ENCODE data around the gene PCNT. TPM values are rescaled to one million over a fixed set of nuclear protein-coding genes. Genes with fewer than 3 reads are reported as not detected.

Gene PCNT
- total and polyA plus RNA-seq, 10 of the 15 experiments (the other 5 are each of a cell fraction or from before 2014, with no cell fraction given): 2.9 to 39.6 (median 20.5) TPM

GRCh38 chr21:46416551-46416950 lies 92.6 kb downstream of the PCNT start:
- H3K27me3 ChIP-seq (replicated peaks in 1 of 2; ENCODE audit: control insufficient read depth in 2 of 2, insufficient read depth in 2 of 2, low read length in 1 of 2): no peaks in the 10 kb centered on the region
- H3K9ac ChIP-seq (ENCODE audit: control insufficient read depth, insufficient read depth, low read length): no peak overlapping the region
- BruUV-seq (replicated peaks): no TSS peak
- TF ChIP-seq, protein P1, sequence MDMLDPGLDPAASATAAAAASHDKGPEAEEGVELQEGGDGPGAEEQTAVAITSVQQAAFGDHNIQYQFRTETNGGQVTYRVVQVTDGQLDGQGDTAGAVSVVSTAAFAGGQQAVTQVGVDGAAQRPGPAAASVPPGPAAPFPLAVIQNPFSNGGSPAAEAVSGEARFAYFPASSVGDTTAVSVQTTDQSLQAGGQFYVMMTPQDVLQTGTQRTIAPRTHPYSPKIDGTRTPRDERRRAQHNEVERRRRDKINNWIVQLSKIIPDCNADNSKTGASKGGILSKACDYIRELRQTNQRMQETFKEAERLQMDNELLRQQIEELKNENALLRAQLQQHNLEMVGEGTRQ (IDR thresholded peaks at IDR 0.05; ENCODE audit: borderline replicate concordance, low read depth, low read length): no peak
- no peak for TF ChIP-seq MEF2B (IDR thresholded peaks at IDR 0.05; ENCODE audit: partially characterized antibody, poor library complexity, severe bottlenecking)
- no peak for TF ChIP-seq ESRRA (IDR thresholded peaks at IDR 0.05; ENCODE audit: low read length)
- no peak for TF ChIP-seq MLLT1 (IDR thresholded peaks at IDR 0.05)
- no peak for TF ChIP-seq ZZZ3 (IDR thresholded peaks at IDR 0.05; ENCODE audit: control insufficient read depth, insufficient read length, low read depth)
- no peak for TF ChIP-seq ZBTB33 (IDR thresholded peaks at IDR 0.05)
- TF ChIP-seq, protein P2, sequence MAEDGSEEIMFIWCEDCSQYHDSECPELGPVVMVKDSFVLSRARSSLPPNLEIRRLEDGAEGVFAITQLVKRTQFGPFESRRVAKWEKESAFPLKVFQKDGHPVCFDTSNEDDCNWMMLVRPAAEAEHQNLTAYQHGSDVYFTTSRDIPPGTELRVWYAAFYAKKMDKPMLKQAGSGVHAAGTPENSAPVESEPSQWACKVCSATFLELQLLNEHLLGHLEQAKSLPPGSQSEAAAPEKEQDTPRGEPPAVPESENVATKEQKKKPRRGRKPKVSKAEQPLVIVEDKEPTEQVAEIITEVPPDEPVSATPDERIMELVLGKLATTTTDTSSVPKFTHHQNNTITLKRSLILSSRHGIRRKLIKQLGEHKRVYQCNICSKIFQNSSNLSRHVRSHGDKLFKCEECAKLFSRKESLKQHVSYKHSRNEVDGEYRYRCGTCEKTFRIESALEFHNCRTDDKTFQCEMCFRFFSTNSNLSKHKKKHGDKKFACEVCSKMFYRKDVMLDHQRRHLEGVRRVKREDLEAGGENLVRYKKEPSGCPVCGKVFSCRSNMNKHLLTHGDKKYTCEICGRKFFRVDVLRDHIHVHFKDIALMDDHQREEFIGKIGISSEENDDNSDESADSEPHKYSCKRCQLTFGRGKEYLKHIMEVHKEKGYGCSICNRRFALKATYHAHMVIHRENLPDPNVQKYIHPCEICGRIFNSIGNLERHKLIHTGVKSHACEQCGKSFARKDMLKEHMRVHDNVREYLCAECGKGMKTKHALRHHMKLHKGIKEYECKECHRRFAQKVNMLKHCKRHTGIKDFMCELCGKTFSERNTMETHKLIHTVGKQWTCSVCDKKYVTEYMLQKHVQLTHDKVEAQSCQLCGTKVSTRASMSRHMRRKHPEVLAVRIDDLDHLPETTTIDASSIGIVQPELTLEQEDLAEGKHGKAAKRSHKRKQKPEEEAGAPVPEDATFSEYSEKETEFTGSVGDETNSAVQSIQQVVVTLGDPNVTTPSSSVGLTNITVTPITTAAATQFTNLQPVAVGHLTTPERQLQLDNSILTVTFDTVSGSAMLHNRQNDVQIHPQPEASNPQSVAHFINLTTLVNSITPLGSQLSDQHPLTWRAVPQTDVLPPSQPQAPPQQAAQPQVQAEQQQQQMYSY (CRISPR knock-in tag; IDR thresholded peaks at IDR 0.05): no peak
- TF ChIP-seq NBN (IDR thresholded peaks at IDR 0.05): no peak
- no peak for TF ChIP-seq TBL1XR1 (IDR thresholded peaks at IDR 0.05; ENCODE audit: low read depth, low read length)
- no peak for TF ChIP-seq CHD1 (IDR thresholded peaks at IDR 0.05; ENCODE audit: low read depth, low read length)
- peaks cover 7 to 10% of the 10 kb centered on the region in 2 experiments; a peak in 3 of 4 replicates for H3K36me3 ChIP-seq (ENCODE audit: control insufficient read depth in 2 of 2, insufficient read depth in 2 of 2, low read length in 1 of 2)
- no peak for ATAC-seq
- H3K79me2 ChIP-seq (ENCODE audit: control insufficient read depth, insufficient read depth, low read length): no peaks in the 10 kb centered on the region
- in situ Hi-C loops (cut with MboI): no loop called here
- no peak for FAIRE-seq
- intact Hi-C loops (cut with micrococcal nuclease; ENCODE audit: unreplicated experiment): no loop called here
- SMC1A ChIA-PET (ENCODE audit: uncharacterized antibody, unreplicated experiment): no interaction called here
- H3K4me1 ChIP-seq (ENCODE audit: control insufficient read depth, insufficient read depth, low read length): no peaks in the 10 kb centered on the region
- no peak overlapping the region for H3K4me2 ChIP-seq (ENCODE audit: control insufficient read depth, insufficient read depth)
- POLR2A ChIA-PET: interaction anchor here (0.5 kb wide), 1 partner anchor 58 kb away, joined by 3 read pairs; no protein-coding TSS in a partner anchor
- RAD21 ChIA-PET (ENCODE audit: unreplicated experiment): no interaction called here
- H3K9me3 ChIP-seq (replicated peaks; ENCODE audit: control insufficient read depth, insufficient read depth, low read length): no peaks in the 10 kb centered on the region
- no peak for DNase-seq (ENCODE audit: low read depth, low spot score)
- H2AFZ ChIP-seq (ENCODE audit: control insufficient read depth, low read depth, low read length): no peak overlapping the region
- H3K4me3 ChIP-seq: no peak overlapping the region
- CTCF ChIA-PET: no interaction called here
- H3K27ac ChIP-seq (ENCODE audit: control insufficient read depth, insufficient read depth): no peak overlapping the region
- no peaks in the 10 kb centered on the region for H4K20me1 ChIP-seq (ENCODE audit: control insufficient read depth, insufficient read depth)
- WGBS (ENCODE audit: insufficient coverage, insufficient replicate concordance, low lambda C conversion rate, missing lambda C conversion rate): 87% methylated on average over 17 of the region's 20 CpGs
